ENCODE data around the gene SAMM50.
A peak's percentile ranks its signal among the peaks of the same experiment; 100 is the strongest.

The SAMM50 gene

DNA sequence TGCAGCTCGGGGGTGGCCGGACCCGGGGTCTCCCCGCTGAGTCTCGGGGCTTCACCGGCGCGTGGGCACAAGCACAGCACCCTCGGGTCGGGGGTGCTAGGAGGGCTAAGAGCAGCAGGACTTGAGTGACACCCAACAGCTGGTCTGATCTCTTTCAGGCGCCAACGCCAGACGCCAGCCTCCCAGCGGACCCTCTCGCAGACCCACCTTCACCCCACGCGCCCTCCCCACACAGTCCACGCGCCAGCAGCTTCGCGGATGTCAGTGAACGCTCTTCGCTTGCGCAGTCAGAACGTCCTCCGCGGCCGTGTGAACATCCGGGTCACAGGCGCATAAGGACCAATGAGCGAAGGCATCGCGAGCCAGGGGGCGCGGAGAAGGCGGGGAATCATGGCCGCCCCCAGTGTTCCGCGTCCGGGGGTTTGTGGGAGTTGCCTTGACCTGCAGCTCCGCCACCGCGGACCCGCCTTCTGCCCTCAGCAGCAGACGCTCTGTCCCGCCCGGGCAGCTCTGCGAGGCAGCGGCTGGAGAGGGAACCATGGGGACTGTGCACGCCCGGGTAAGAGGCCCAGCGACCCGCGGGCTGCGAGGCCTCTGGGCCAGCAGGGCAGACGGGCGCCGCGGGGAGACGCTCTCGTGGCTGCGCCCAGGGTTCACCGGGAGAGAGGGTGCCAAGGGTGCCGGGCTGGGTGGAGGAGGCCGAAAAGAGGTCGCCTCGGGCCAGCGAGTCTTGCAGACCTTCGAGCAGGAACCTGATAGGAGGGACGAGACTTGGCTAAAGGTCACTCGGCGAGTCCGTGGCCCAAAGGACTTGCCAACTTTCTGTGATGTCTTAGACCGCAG is at the start of gene SAMM50:
SAMM50 (plus strand) TSS at position 403 of the 843 bp plus-strand sequence; CDS start at position 539, 136 bp downstream.
- peak within 1 kb of the TSS; percentile 67 for H3K4me3 ChIP-seq (ENCODE audit: low read depth, low read length)
- TF ChIP-seq, protein P1, sequence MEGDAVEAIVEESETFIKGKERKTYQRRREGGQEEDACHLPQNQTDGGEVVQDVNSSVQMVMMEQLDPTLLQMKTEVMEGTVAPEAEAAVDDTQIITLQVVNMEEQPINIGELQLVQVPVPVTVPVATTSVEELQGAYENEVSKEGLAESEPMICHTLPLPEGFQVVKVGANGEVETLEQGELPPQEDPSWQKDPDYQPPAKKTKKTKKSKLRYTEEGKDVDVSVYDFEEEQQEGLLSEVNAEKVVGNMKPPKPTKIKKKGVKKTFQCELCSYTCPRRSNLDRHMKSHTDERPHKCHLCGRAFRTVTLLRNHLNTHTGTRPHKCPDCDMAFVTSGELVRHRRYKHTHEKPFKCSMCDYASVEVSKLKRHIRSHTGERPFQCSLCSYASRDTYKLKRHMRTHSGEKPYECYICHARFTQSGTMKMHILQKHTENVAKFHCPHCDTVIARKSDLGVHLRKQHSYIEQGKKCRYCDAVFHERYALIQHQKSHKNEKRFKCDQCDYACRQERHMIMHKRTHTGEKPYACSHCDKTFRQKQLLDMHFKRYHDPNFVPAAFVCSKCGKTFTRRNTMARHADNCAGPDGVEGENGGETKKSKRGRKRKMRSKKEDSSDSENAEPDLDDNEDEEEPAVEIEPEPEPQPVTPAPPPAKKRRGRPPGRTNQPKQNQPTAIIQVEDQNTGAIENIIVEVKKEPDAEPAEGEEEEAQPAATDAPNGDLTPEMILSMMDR (IDR thresholded peaks at IDR 0.05; ENCODE audit: borderline replicate concordance, insufficient read depth, low read depth, low read length): no peak

GRCh38 chr22:43905681-43906080 is 49.6 kb upstream of the SAMM50 start:
- TF ChIP-seq, protein P1 (IDR thresholded peaks at IDR 0.05; ENCODE audit: borderline replicate concordance, insufficient read depth, low read depth, low read length): no peak
- no peak overlapping the region for H3K4me3 ChIP-seq (ENCODE audit: low read depth, low read length)

- no peak overlapping the region for H3K4me3 ChIP-seq (ENCODE audit: low read depth, low read length)
- TF ChIP-seq, protein P1 (IDR thresholded peaks at IDR 0.05; ENCODE audit: borderline replicate concordance, insufficient read depth, low read depth, low read length): no peak
These were observed 45.5 kb upstream of the SAMM50 start for GRCh38 chr22:43909708-43910107.

GRCh38 chr22:43910178-43910695 is 45.0 kb upstream of the SAMM50 start:
- TF ChIP-seq, protein P1 (IDR thresholded peaks at IDR 0.05; ENCODE audit: borderline replicate concordance, insufficient read depth, low read depth, low read length): no peak
- H3K4me3 ChIP-seq (ENCODE audit: low read depth, low read length): no peak overlapping the region

DNA sequence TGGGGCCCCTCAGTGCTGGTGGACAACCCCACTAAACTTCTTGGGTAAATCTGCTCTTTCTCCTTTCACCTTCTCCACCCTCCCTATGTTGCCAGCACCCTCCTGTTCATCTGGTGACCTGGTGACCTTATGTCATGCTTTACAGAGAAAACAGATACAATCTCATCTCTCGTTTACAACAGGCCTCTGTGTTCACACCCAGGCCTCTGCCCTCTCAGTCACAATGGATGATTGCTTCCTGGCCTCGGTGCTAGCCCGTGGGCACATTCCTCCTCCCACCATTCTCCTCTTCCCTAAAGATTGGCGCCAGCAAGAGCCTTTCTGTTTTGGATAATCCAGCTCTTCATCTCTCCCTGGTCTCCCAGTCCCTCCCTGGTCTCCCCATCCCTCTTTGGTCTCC is 43.9 kb upstream of the SAMM50 start:
- TF ChIP-seq, protein P1 (IDR thresholded peaks at IDR 0.05; ENCODE audit: borderline replicate concordance, insufficient read depth, low read depth, low read length): no peak
- no peak overlapping the region for H3K4me3 ChIP-seq (ENCODE audit: low read depth, low read length)

GRCh38 chr22:43917521-43917920 is 37.7 kb upstream of the SAMM50 start:
- H3K4me3 ChIP-seq (ENCODE audit: low read depth, low read length): no peak overlapping the region
- TF ChIP-seq, protein P1 (IDR thresholded peaks at IDR 0.05; ENCODE audit: borderline replicate concordance, insufficient read depth, low read depth, low read length): no peak

Data from GM12875 (cell line).